ENCODE measurements around the gene MCC.

The MCC gene

GRCh38 chr5:113194591-113194990, 293.7 kb downstream of the MCC start:
- Histone ChIP-seq H3K4me3 (ENCODE audit: low read depth, low read length) (no peak overlapping the region), H3K27ac (ENCODE audit: extremely low read depth, low read depth, low read length) (no peak overlapping the region), H3K36me3 (ENCODE audit: control insufficient read depth in 2 of 2, insufficient read depth in 1 of 2, low read length in 2 of 2) (peaks cover 0 to 10% of the 10 kb centered on the region in 2 experiments; a peak in 1 of 3 replicates), H3K4me1 (ENCODE audit: control insufficient read depth, insufficient read depth, low read length) (peaks cover 15% of the 10 kb centered on the region), H3K9me3 (ENCODE audit: control insufficient read depth, insufficient read depth, low read depth, low read length) (no peaks in the 10 kb centered on the region)
- TF ChIP-seq ZNF48 (tag by site-specific recombination; IDR thresholded peaks at IDR 0.05) (no peak), HOXC10 (CRISPR knock-in tag; IDR thresholded peaks at IDR 0.05) (no peak), ZFP41 (tag by site-specific recombination; IDR thresholded peaks at IDR 0.05; ENCODE audit: borderline replicate concordance) (no peak), ZNF658 (tag by site-specific recombination; IDR thresholded peaks at IDR 0.05) (no peak), OVOL3 (tag by site-specific recombination; IDR thresholded peaks at IDR 0.05) (no peak)
- ChIA-PET POLR2A (no interaction called here), CTCF (no interaction called here)

- no peaks in the 10 kb centered on the region for H3K9me3 ChIP-seq (ENCODE audit: control insufficient read depth, insufficient read depth, low read depth, low read length)
- TF ChIP-seq YY1 (tag by site-specific recombination; IDR thresholded peaks at IDR 0.05) (no peak), ZNF239 (tag by site-specific recombination; IDR thresholded peaks at IDR 0.05) (no peak), ZNF366 (tag by site-specific recombination; conservative IDR thresholded peaks at IDR 0.05) (no peak)
- no peak overlapping the region for H3K27ac ChIP-seq (ENCODE audit: extremely low read depth, low read depth, low read length)
- peaks cover 11% of the 10 kb centered on the region for H3K4me1 ChIP-seq (ENCODE audit: control insufficient read depth, insufficient read depth, low read length)
- peaks cover 0 to 10% of the 10 kb centered on the region in 2 experiments; a peak in 1 of 3 replicates for H3K36me3 ChIP-seq (ENCODE audit: control insufficient read depth in 2 of 2, insufficient read depth in 1 of 2, low read length in 2 of 2)
- H3K4me3 ChIP-seq (ENCODE audit: low read depth, low read length) = no peak overlapping the region
- ChIA-PET CTCF (no interaction called here), POLR2A (no interaction called here)
Measured at GRCh38 chr5:113194125-113194524, 294.1 kb downstream of the MCC start.

GRCh38 chr5:113193311-113193978, 294.8 kb downstream of the MCC start:
- no peak overlapping the region for H3K4me3 ChIP-seq (ENCODE audit: low read depth, low read length)
- H3K9me3 ChIP-seq (ENCODE audit: control insufficient read depth, insufficient read depth, low read depth, low read length) = no peaks in the 10 kb centered on the region
- no peak for TF ChIP-seq ZNF23 (tag by site-specific recombination; IDR thresholded peaks at IDR 0.05; ENCODE audit: borderline replicate concordance)
- no peak for TF ChIP-seq ZNF776 (tag by site-specific recombination; IDR thresholded peaks at IDR 0.05; ENCODE audit: borderline replicate concordance)
- H3K4me1 ChIP-seq (ENCODE audit: control insufficient read depth, insufficient read depth, low read length) = peaks cover 7% of the 10 kb centered on the region; the same call in 1 of the 2 replicates
- ChIA-PET POLR2A (no interaction called here), CTCF (interaction anchor here (0.7 kb wide), 1 partner anchor 9 kb away, joined by 3 read pairs; no protein-coding TSS in a partner anchor)
- peaks cover 0 to 10% of the 10 kb centered on the region in 2 experiments; a peak in 1 of 3 replicates for H3K36me3 ChIP-seq (ENCODE audit: control insufficient read depth in 2 of 2, insufficient read depth in 1 of 2, low read length in 2 of 2)
- no peak overlapping the region for H3K27ac ChIP-seq (ENCODE audit: extremely low read depth, low read depth, low read length)

GRCh38 chr5:113192541-113192940, 295.7 kb downstream of the MCC start:
- TF ChIP-seq ZBTB11 (tag by site-specific recombination; conservative IDR thresholded peaks at IDR 0.05; ENCODE audit: low read depth) (no peak), ZNF423 (tag by site-specific recombination; IDR thresholded peaks at IDR 0.05) (no peak), SALL2 (tag by site-specific recombination; IDR thresholded peaks at IDR 0.05; ENCODE audit: borderline replicate concordance) (no peak), ZBTB1 (tag by site-specific recombination; IDR thresholded peaks at IDR 0.05) (no peak), ZNF677 (tag by site-specific recombination; IDR thresholded peaks at IDR 0.05) (no peak), ZSCAN4 (tag by site-specific recombination; IDR thresholded peaks at IDR 0.05) (no peak)
- no peaks in the 10 kb centered on the region for H3K9me3 ChIP-seq (ENCODE audit: control insufficient read depth, insufficient read depth, low read depth, low read length)
- no peak overlapping the region for H3K4me3 ChIP-seq (ENCODE audit: low read depth, low read length)
- ChIA-PET CTCF (no interaction called here), POLR2A (no interaction called here)
- peaks cover 0 to 10% of the 10 kb centered on the region in 2 experiments; a peak in 1 of 3 replicates for H3K36me3 ChIP-seq (ENCODE audit: control insufficient read depth in 2 of 2, insufficient read depth in 1 of 2, low read length in 2 of 2)
- H3K4me1 ChIP-seq (ENCODE audit: control insufficient read depth, insufficient read depth, low read length) = peaks cover 3% of the 10 kb centered on the region; the same call in 1 of the 2 replicates
- H3K27ac ChIP-seq (ENCODE audit: extremely low read depth, low read depth, low read length) = no peak overlapping the region
